ENCODE results near the gene CYP46A1.
"Not testable (repeated sequence)": the region's sequence is repeated elsewhere in the genome, so short reads cannot be mapped to it uniquely, and the experiment has no call there.

The CYP46A1 gene

DNA sequence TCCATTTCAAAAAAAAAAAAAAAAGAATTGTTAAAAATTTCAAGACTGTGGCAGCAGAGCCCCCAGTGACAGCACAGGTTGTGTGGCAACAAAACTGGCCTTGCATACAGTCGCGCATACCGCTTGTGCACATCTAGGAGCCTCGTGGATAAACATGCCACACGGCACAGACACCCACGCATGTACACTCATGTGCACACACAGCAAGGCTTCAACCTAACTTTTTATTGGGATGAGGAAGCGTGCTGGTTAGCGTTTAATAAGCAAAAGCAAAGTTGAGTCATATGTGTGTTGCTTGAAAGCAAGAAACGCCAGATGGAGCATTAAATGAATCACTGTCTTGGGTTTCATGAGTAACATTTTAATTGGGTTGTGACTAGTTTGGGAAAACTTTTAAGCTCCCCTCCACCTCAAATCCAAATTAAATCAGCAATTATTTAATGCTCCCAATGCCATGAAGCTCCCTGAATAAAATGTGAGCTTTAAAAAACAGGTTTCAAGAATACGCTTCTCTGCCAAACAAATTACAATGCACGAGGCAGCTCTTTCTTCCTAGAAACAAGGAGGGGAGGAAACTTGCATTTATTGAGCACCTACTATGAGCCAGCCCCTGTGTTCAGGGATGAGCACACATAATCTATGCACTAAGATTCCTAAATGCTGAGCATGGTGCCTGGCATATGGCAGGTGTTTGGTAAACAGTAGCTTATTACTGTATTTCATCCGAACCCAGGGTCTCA is 73.4 kb downstream of the CYP46A1 start:
- peak; percentile 89 for DNase-seq (ENCODE audit: low read depth)
- no peak for TF ChIP-seq CTCF (IDR thresholded peaks at IDR 0.05; ENCODE audit: low read depth, low read length, missing control alignments)
- in situ Hi-C loops (cut with HindIII; ENCODE audit: low sequenced_read_pairs): loop anchor here (10.0 kb wide), 1 partner anchor 117 kb away; no protein-coding TSS in a partner anchor
- H3K4me3 ChIP-seq (ENCODE audit: low read depth, low read length): no peak overlapping the region

DNA sequence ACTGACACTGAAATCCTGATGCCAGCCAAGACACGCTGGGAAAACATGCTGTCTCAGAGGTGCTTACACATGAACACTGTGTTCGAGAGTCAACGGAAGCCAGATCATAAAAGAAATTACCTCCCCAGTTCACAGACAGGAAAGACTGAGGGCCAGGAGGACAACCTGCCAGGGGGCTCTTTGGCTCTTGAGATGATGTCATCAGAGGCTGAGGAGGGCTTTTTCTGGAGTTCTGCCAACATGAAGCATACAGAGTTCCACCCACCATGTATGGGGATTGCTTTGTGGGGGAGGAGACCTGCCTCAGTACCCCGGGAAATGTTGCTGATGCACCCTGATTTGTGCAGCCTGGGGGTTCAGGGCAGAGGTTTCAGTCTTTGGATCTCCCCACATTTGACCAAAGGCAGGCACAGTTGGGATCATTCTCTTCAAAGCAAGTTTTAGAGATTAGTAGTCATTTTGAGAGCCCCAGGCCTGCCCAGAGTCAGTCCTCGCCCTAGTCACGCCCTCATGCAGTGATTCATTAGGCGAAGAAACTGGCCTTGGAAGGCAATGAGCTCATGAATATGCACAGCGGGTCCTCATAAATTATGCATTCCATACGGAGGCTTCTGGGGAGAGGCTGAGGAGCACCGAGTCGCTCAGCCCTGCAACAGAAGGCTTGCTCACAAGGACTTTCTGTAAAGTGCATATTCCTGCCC is 74.2 kb downstream of the CYP46A1 start:
- no peak for TF ChIP-seq CTCF (IDR thresholded peaks at IDR 0.05; ENCODE audit: low read depth, low read length, missing control alignments)
- no peak overlapping the region for H3K4me3 ChIP-seq (ENCODE audit: low read depth, low read length)
- in situ Hi-C loops (cut with HindIII; ENCODE audit: low sequenced_read_pairs): loop anchor here (10.0 kb wide), 1 partner anchor 117 kb away; no protein-coding TSS in a partner anchor
- peak; percentile 93 for DNase-seq (ENCODE audit: low read depth)

DNA sequence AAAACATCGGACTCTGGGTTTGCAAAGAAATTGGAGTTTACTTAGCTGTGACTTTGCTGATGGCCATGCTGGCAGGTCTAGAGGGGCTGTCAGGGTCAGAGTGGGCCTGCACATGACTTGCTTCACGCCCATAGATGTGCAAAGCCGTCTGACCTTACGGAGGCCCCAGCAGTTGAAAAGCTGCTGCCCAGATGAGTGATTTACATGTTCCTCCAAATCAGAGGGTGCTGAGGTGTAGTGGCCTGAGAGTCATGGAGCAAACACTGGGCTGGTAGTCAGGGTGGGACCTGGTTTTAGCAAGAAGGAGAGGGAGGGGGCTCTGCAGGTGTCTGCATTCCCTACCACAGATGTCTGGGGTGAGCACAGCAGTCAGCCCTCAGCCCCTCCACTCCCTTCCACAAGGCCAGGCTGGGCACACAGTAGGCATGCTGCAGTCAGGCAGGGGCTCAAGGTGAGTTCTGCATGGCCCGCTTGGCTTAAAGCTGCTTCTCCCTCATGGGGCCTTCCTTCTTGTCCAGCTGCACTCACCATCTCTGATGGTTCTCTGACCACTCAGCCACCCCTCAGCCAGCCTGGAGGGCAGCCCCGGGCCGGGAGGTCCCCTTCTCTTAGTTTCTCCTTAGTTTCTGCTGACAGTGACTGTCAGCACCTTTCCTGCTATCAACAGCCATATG is 74.9 kb downstream of the CYP46A1 start:
- no peak overlapping the region for H3K4me3 ChIP-seq (ENCODE audit: low read depth, low read length)
- no peak for TF ChIP-seq CTCF (IDR thresholded peaks at IDR 0.05; ENCODE audit: low read depth, low read length, missing control alignments)
- no peak for DNase-seq (ENCODE audit: low read depth)
- in situ Hi-C loops (cut with HindIII; ENCODE audit: low sequenced_read_pairs): loop anchor here (10.0 kb wide), 1 partner anchor 116 kb away; no protein-coding TSS in a partner anchor

DNA sequence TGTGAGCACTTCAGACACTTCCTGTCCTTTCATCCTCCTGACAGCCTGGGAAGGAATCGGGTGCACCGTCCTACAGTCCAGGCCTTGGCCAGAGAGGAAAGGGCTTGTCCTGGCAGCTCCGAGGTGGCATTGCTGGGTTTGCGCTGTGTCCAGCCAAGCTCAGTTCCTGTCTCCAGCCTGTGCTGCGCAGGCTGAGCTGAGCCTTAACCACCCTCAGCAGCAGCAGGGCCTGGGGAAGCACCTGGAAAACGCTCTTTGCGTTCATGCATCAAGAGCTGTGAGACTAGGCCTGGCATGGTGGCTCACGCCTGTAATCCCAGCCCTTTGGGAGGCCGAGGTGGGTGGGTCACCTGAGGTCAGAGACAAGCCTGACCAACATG is 75.4 kb downstream of the CYP46A1 start:
- no peak overlapping the region for H3K4me3 ChIP-seq (ENCODE audit: low read depth, low read length)
- in situ Hi-C loops (cut with HindIII; ENCODE audit: low sequenced_read_pairs): loop anchor here (10.0 kb wide), 1 partner anchor 115 kb away; no protein-coding TSS in a partner anchor
- no peak for TF ChIP-seq CTCF (IDR thresholded peaks at IDR 0.05; ENCODE audit: low read depth, low read length, missing control alignments)
- DNase-seq (ENCODE audit: low read depth): no peak

- no peak for DNase-seq (ENCODE audit: low read depth)
- H3K4me3 ChIP-seq (ENCODE audit: low read depth, low read length): no peak overlapping the region
- no peak for TF ChIP-seq CTCF (IDR thresholded peaks at IDR 0.05; ENCODE audit: low read depth, low read length, missing control alignments)
- in situ Hi-C loops (cut with HindIII; ENCODE audit: low sequenced_read_pairs): no loop called here
Measured at GRCh38 chr14:99760817-99761216, 76.7 kb downstream of the CYP46A1 start.

GRCh38 chr14:99762911-99763310 is 78.8 kb downstream of the CYP46A1 start:
- in situ Hi-C loops (cut with HindIII; ENCODE audit: low sequenced_read_pairs); DNase-seq (ENCODE audit: low read depth); H3K4me3 ChIP-seq (ENCODE audit: low read depth, low read length): not testable (repeated sequence)

Data from astrocyte of the cerebellum (primary cell).